Measurements from ENCODE around the gene DNAI2. TPM values are rescaled to one million over a fixed set of nuclear protein-coding genes. Genes with fewer than 3 reads are reported as not detected.

The DNAI2 gene
- polyA plus RNA-seq, 1 of the 3 experiments (the other 2 are of a cell fraction): not detected

DNA sequence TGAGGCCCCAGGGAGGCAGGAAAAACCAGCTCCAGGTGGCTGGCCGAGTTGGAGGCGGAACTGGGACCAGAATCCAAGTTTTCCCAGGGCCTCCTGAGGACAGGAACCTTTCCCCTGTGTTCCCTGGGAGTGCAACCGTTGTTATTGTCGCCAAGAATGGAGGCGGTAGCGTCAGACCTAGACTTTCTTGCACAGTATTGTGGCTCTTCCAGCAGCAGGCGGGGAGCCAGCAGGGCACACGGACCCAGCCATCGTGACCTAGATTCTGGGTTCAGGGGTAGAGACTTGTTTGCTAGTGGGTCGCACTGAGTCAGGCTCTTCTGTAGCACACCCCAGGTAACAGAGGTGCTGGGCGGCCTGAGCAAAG, 51.3 kb downstream of the DNAI2 start:
- no peak overlapping the region for H3K9ac ChIP-seq
- H3K27me3 ChIP-seq (ENCODE audit: insufficient read depth): no peaks in the 10 kb centered on the region
- H3K4me2 ChIP-seq: no peak overlapping the region
- no peaks in the 10 kb centered on the region for H3K9me2 ChIP-seq
- H3K4me1 ChIP-seq (ENCODE audit: control insufficient read depth in 1 of 2, insufficient read depth in 2 of 2, low read depth in 1 of 2, low read length in 1 of 2): peaks cover 0 to 3% of the 10 kb centered on the region in 2 experiments; a peak in 1 of 4 replicates
- DNase-seq: no peak
- ChIA-PET CTCF (interaction anchor here (0.7 kb wide), 1 partner anchor 275 kb away, joined by 3 read pairs; no protein-coding TSS in a partner anchor), POLR2A (no interaction called here)
- H3K36me3 ChIP-seq (replicated peaks in 1 of 2; ENCODE audit: control insufficient read depth in 1 of 2, insufficient read depth in 2 of 2, low read length in 1 of 2): no peaks in the 10 kb centered on the region
- no peaks in the 10 kb centered on the region for H3F3A ChIP-seq (replicated peaks; ENCODE audit: insufficient read depth)
- H2AFZ ChIP-seq (ENCODE audit: low read depth): no peak overlapping the region
- H3K4me3 ChIP-seq (ENCODE audit: low read depth in 2 of 2, low read length in 1 of 2): no peak overlapping the region
- H3K79me2 ChIP-seq (ENCODE audit: insufficient read depth): no peaks in the 10 kb centered on the region
- H4K20me1 ChIP-seq (ENCODE audit: insufficient read depth): no peaks in the 10 kb centered on the region
- WGBS (ENCODE audit: low lambda C conversion rate): 62% methylated on average over 6 of the region's 11 CpGs
- H3K27ac ChIP-seq (ENCODE audit: low read depth in 2 of 2, low read length in 1 of 2): no peak overlapping the region
- TF ChIP-seq SMC3 (IDR thresholded peaks at IDR 0.05; ENCODE audit: low read depth, low read length) (no peak), ELF1 (IDR thresholded peaks at IDR 0.05) (no peak), TAF1 (IDR thresholded peaks at IDR 0.05; ENCODE audit: borderline replicate concordance, low read depth, low read length) (no peak), FOXM1 (IDR thresholded peaks at IDR 0.05; ENCODE audit: low read depth) (no peak), FOSL2 (IDR thresholded peaks at IDR 0.05; ENCODE audit: borderline replicate concordance, low read depth) (no peak), MXI1 (IDR thresholded peaks at IDR 0.05; ENCODE audit: low read depth, low read length) (no peak), MEF2A (IDR thresholded peaks at IDR 0.05; ENCODE audit: borderline replicate concordance, low read depth) (no peak), RXRA (IDR thresholded peaks at IDR 0.05; ENCODE audit: borderline replicate concordance, low read depth) (no peak), RAD21 (IDR thresholded peaks at IDR 0.05; ENCODE audit: low read length) (no peak), NRF1 (IDR thresholded peaks at IDR 0.05; ENCODE audit: low read depth, low read length) (no peak), GABPA (IDR thresholded peaks at IDR 0.05; ENCODE audit: low read depth) (no peak), NFIC (IDR thresholded peaks at IDR 0.05; ENCODE audit: borderline replicate concordance) (no peak)
- TF ChIP-seq, protein P1, sequence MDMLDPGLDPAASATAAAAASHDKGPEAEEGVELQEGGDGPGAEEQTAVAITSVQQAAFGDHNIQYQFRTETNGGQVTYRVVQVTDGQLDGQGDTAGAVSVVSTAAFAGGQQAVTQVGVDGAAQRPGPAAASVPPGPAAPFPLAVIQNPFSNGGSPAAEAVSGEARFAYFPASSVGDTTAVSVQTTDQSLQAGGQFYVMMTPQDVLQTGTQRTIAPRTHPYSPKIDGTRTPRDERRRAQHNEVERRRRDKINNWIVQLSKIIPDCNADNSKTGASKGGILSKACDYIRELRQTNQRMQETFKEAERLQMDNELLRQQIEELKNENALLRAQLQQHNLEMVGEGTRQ (IDR thresholded peaks at IDR 0.05; ENCODE audit: borderline replicate concordance, low read depth, low read length): no peak
- TF ChIP-seq, protein P2, sequence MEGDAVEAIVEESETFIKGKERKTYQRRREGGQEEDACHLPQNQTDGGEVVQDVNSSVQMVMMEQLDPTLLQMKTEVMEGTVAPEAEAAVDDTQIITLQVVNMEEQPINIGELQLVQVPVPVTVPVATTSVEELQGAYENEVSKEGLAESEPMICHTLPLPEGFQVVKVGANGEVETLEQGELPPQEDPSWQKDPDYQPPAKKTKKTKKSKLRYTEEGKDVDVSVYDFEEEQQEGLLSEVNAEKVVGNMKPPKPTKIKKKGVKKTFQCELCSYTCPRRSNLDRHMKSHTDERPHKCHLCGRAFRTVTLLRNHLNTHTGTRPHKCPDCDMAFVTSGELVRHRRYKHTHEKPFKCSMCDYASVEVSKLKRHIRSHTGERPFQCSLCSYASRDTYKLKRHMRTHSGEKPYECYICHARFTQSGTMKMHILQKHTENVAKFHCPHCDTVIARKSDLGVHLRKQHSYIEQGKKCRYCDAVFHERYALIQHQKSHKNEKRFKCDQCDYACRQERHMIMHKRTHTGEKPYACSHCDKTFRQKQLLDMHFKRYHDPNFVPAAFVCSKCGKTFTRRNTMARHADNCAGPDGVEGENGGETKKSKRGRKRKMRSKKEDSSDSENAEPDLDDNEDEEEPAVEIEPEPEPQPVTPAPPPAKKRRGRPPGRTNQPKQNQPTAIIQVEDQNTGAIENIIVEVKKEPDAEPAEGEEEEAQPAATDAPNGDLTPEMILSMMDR (IDR thresholded peaks at IDR 0.05): no peak
- TF ChIP-seq, protein P3, sequence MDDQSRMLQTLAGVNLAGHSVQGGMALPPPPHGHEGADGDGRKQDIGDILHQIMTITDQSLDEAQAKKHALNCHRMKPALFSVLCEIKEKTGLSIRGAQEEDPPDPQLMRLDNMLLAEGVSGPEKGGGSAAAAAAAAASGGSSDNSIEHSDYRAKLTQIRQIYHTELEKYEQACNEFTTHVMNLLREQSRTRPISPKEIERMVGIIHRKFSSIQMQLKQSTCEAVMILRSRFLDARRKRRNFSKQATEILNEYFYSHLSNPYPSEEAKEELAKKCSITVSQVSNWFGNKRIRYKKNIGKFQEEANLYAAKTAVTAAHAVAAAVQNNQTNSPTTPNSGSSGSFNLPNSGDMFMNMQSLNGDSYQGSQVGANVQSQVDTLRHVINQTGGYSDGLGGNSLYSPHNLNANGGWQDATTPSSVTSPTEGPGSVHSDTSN (IDR thresholded peaks at IDR 0.05): no peak
- TF ChIP-seq, protein P4, sequence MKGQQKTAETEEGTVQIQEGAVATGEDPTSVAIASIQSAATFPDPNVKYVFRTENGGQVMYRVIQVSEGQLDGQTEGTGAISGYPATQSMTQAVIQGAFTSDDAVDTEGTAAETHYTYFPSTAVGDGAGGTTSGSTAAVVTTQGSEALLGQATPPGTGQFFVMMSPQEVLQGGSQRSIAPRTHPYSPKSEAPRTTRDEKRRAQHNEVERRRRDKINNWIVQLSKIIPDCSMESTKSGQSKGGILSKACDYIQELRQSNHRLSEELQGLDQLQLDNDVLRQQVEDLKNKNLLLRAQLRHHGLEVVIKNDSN (IDR thresholded peaks at IDR 0.05; ENCODE audit: borderline replicate concordance, low read depth): no peak
- H3K9me3 ChIP-seq: no peaks in the 10 kb centered on the region

Data from SK-N-SH (cell line).